ENCODE measurements around the gene TFF3. TPM values are rescaled to one million over a fixed set of nuclear protein-coding genes. Genes with fewer than 3 reads are reported as not detected.
A peak's percentile ranks its signal among the peaks of the same experiment; 100 is the strongest.

The TFF3 gene
- total RNA-seq, 2 experiments from 2014 or later: not detected

GRCh38 chr21:42310411-42311001, 4.7 kb downstream of the TFF3 start:
- intact Hi-C loops (cut with micrococcal nuclease; ENCODE audit: unreplicated experiment): no loop called here
- DNase-seq (ENCODE audit: low spot score): no peak
- Histone ChIP-seq H3K9me2 (ENCODE audit: insufficient read depth, low read length) (no peaks in the 10 kb centered on the region), H3K36me3 (ENCODE audit: insufficient read depth, low read length) (no peaks in the 10 kb centered on the region), H3K9me3 (ENCODE audit: low read length) (no peaks in the 10 kb centered on the region), H3K4me2 (ENCODE audit: low read length) (no peak overlapping the region), H2AFZ (ENCODE audit: low read length) (no peak overlapping the region), H4K20me1 (ENCODE audit: insufficient read depth, low read length) (no peaks in the 10 kb centered on the region), H3K79me2 (ENCODE audit: insufficient read depth, low read depth, low read length) (no peaks in the 10 kb centered on the region), H3K27ac (ENCODE audit: low read depth, low read length, poor library complexity, severe bottlenecking) (no peak overlapping the region), H3K4me1 (ENCODE audit: insufficient read depth, low read length, poor library complexity, severe bottlenecking) (peaks cover 15% of the 10 kb centered on the region), H3K4me3 (ENCODE audit: low read depth, low read length, poor library complexity, severe bottlenecking) (no peak overlapping the region)
- CTCF ChIA-PET (ENCODE audit: unreplicated experiment): interaction anchor here (1.0 to 2.3 kb wide), 4 partner anchors 50 to 226 kb away, joined by 3 to 11 read pairs (median 3); no protein-coding TSS in a partner anchor
- BruUV-seq (replicated peaks): no TSS peak
- POLR2A ChIA-PET: interaction anchor here (1.4 kb wide), 1 partner anchor 145 kb away, joined by 3 read pairs; no protein-coding TSS in a partner anchor
- TF ChIP-seq EZH2phosphoT487 (IDR thresholded peaks at IDR 0.05; ENCODE audit: borderline replicate concordance, low read depth, low read length) (no peak), CTCF (conservative IDR thresholded peaks at IDR 0.05; ENCODE audit: low read length) (no peak)

GRCh38 chr21:42309753-42310213, 5.4 kb downstream of the TFF3 start:
- no peaks in the 10 kb centered on the region for H3K9me2 ChIP-seq (ENCODE audit: insufficient read depth, low read length)
- H4K20me1 ChIP-seq (ENCODE audit: insufficient read depth, low read length): no peaks in the 10 kb centered on the region
- TF ChIP-seq EZH2phosphoT487 (IDR thresholded peaks at IDR 0.05; ENCODE audit: borderline replicate concordance, low read depth, low read length) (no peak), CTCF (conservative IDR thresholded peaks at IDR 0.05; ENCODE audit: low read length) (peak; percentile 91)
- no peaks in the 10 kb centered on the region for H3K9me3 ChIP-seq (ENCODE audit: low read length)
- no peak overlapping the region for H2AFZ ChIP-seq (ENCODE audit: low read length)
- no peak overlapping the region for H3K4me3 ChIP-seq (ENCODE audit: low read depth, low read length, poor library complexity, severe bottlenecking)
- intact Hi-C loops (cut with micrococcal nuclease; ENCODE audit: unreplicated experiment): loop anchor here (1.0 to 5.0 kb wide), 5 partner anchors 71 to 227 kb away; no protein-coding TSS in a partner anchor
- BruUV-seq (replicated peaks): no TSS peak
- H3K4me2 ChIP-seq (ENCODE audit: low read length): no peak overlapping the region
- POLR2A ChIA-PET: no interaction called here
- no peaks in the 10 kb centered on the region for H3K36me3 ChIP-seq (ENCODE audit: insufficient read depth, low read length)
- peak; percentile 73 for DNase-seq (ENCODE audit: low spot score)
- H3K79me2 ChIP-seq (ENCODE audit: insufficient read depth, low read depth, low read length): no peaks in the 10 kb centered on the region
- no peak overlapping the region for H3K27ac ChIP-seq (ENCODE audit: low read depth, low read length, poor library complexity, severe bottlenecking)
- CTCF ChIA-PET (ENCODE audit: unreplicated experiment): interaction anchor here (0.6 to 2.3 kb wide), 6 partner anchors 64 to 549 kb away, joined by 3 to 11 read pairs (median 4); no protein-coding TSS in a partner anchor
- H3K4me1 ChIP-seq (ENCODE audit: insufficient read depth, low read length, poor library complexity, severe bottlenecking): peaks cover 15% of the 10 kb centered on the region
